Measurements from ENCODE around the gene CRYGD. TPM values are rescaled to one million over a fixed set of nuclear protein-coding genes. Genes with fewer than 3 reads are reported as not detected.

Gene CRYGD
- total RNA-seq, 1 donor from 2014 or later = not detected

DNA sequence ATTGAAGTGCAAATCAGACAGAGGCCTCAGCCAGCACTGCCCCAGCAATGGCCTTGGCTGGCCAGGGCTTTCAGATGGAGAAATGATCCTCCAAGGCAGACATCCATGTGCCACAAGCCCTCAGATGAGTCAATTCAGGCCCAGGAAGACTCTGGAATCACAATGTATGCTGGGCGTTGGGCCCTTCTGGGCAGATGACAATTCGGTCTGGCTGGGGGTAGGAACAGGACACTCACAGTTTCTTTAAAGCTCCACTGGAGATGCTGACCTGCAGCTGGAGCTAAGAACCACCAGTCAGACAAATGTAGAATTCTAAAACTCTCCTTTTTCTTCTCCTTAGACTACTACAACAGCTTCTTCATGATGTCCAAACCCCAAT lies 12.4 kb upstream of the CRYGD start:
- Mint-ChIP-seq H3K4me1 (ENCODE audit: low read depth) (peaks cover 22% of the 10 kb centered on the region), H3K36me3 (ENCODE audit: insufficient read depth) (no peaks in the 10 kb centered on the region), H3K27ac (peak overlapping the region; percentile 13), H3K4me3 (ENCODE audit: low read depth) (no peak overlapping the region), H3K9me3 (ENCODE audit: low read depth) (peaks cover 8% of the 10 kb centered on the region), H3K27me3 (no peaks in the 10 kb centered on the region)
- TF ChIP-seq, protein P1, sequence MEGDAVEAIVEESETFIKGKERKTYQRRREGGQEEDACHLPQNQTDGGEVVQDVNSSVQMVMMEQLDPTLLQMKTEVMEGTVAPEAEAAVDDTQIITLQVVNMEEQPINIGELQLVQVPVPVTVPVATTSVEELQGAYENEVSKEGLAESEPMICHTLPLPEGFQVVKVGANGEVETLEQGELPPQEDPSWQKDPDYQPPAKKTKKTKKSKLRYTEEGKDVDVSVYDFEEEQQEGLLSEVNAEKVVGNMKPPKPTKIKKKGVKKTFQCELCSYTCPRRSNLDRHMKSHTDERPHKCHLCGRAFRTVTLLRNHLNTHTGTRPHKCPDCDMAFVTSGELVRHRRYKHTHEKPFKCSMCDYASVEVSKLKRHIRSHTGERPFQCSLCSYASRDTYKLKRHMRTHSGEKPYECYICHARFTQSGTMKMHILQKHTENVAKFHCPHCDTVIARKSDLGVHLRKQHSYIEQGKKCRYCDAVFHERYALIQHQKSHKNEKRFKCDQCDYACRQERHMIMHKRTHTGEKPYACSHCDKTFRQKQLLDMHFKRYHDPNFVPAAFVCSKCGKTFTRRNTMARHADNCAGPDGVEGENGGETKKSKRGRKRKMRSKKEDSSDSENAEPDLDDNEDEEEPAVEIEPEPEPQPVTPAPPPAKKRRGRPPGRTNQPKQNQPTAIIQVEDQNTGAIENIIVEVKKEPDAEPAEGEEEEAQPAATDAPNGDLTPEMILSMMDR (IDR thresholded peaks at IDR 0.05; ENCODE audit: unreplicated experiment) = no peak
- DNase-seq (ENCODE audit: low spot score, unreplicated experiment) = no peak

DNA sequence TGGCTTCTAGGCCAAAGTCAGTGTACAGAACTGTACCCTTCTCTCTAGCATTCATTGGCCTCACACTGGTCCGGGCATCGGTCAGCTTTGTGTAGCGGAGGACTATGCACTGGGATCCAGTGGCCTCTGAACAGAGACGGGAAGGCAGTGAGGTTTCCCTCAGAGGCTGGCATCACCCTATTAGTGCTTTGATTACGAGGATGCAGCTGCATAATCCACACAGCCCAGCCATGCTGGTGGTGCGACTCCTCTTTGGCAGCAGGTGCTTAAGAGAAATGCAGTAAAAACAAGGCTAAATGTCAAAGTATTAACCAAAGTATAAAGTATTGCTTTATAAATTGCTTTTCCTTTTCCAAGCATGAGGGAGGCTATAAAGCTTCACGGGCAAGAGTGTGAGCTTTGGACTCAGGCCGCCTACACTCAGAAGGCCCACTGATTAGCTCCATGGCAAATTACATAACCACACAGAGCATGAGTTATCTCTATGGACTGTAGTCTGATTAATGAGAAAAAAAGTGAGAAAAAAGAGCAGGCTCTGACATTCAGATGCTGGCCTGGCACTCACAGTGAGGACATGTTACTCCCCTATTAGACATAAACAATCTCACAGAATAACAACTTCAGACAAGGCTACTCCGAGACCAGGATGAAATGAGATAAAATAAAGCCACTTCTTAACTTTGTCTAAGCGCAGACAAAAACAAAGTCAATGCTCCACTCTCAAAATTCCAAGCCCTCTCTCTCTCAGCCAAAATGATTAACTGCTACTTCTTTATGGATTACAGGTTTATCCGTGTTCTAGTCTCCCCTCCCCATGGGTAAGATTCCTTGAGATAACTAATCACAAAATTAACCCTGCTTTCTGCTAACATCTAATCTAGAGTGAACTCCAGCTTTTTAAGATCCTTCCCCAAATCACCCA lies 11.7 kb upstream of the CRYGD start:
- H3K27me3 Mint-ChIP-seq = no peaks in the 10 kb centered on the region
- peaks cover 22% of the 10 kb centered on the region for H3K4me1 Mint-ChIP-seq (ENCODE audit: low read depth)
- TF ChIP-seq, protein P1 (IDR thresholded peaks at IDR 0.05; ENCODE audit: unreplicated experiment) = no peak
- no peak for DNase-seq (ENCODE audit: low spot score, unreplicated experiment)
- H3K27ac Mint-ChIP-seq = peak overlapping the region; percentile 13
- no peak overlapping the region for H3K4me3 Mint-ChIP-seq (ENCODE audit: low read depth)
- peaks cover 8% of the 10 kb centered on the region for H3K9me3 Mint-ChIP-seq (ENCODE audit: low read depth)
- no peaks in the 10 kb centered on the region for H3K36me3 Mint-ChIP-seq (ENCODE audit: insufficient read depth)

DNA sequence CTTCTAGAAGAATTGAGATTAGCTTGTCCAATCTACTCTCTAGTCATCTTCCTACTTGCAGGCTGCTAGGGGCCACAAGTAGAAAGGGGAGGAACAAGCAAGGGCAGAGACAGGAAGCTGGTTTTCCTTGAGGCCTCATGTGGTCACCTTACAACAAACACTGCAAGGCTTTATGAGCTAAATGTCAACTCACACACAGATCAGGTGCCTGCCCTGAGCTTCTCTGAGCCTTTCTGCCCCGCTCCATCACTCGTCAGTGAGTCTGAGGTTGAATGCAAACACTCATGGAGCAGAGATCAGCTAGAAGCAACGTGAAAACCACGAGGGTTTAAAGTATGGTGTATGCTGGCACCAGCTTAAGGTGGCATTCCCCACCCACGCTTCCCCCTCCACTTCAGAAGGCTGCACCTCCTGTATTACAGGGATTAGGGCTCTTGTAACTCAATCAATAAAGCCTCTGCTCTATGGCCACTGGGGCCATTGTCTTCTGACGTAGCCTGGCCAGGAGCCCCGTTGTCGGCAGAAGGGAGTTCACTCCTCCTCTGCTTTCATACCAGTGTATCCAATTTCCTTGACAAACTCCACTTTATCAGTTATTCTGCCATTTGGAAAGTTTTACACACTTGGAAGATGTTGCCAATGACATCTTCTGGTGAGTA lies 10.7 kb upstream of the CRYGD start:
- Mint-ChIP-seq H3K27ac (no peak overlapping the region), H3K4me1 (ENCODE audit: low read depth) (peaks cover 31% of the 10 kb centered on the region), H3K4me3 (ENCODE audit: low read depth) (no peak overlapping the region), H3K27me3 (no peaks in the 10 kb centered on the region), H3K36me3 (ENCODE audit: insufficient read depth) (no peaks in the 10 kb centered on the region), H3K9me3 (ENCODE audit: low read depth) (peaks cover 8% of the 10 kb centered on the region)
- TF ChIP-seq, protein P1 (IDR thresholded peaks at IDR 0.05; ENCODE audit: unreplicated experiment) = no peak
- DNase-seq (ENCODE audit: low spot score, unreplicated experiment) = no peak

- Mint-ChIP-seq H3K27me3 (no peaks in the 10 kb centered on the region), H3K36me3 (ENCODE audit: insufficient read depth) (no peaks in the 10 kb centered on the region), H3K9me3 (ENCODE audit: low read depth) (no peaks in the 10 kb centered on the region), H3K27ac (no peak overlapping the region), H3K4me3 (ENCODE audit: low read depth) (no peak overlapping the region), H3K4me1 (ENCODE audit: low read depth) (peaks cover 23% of the 10 kb centered on the region)
- TF ChIP-seq, protein P1 (IDR thresholded peaks at IDR 0.05; ENCODE audit: unreplicated experiment) = no peak
- DNase-seq (ENCODE audit: low spot score, unreplicated experiment) = no peak
Measured at GRCh38 chr2:208130712-208131110, 6.4 kb upstream of the CRYGD start.

Data from progenitor cell of endocrine pancreas (in vitro differentiated cells).